GM19467 (cell line): ENCODE measurements around the gene TACC2.

Experiments used
- ATAC-seq: cut with Tn5 transposase; IDR thresholded peaks from one replicate; pipeline ENCODE4 v1.9.1; 2021; ENCODE audit warnings: mild to moderate bottlenecking, moderate library complexity; ENCODE audit not compliant: unreplicated experiment

Gene TACC2

DNA sequence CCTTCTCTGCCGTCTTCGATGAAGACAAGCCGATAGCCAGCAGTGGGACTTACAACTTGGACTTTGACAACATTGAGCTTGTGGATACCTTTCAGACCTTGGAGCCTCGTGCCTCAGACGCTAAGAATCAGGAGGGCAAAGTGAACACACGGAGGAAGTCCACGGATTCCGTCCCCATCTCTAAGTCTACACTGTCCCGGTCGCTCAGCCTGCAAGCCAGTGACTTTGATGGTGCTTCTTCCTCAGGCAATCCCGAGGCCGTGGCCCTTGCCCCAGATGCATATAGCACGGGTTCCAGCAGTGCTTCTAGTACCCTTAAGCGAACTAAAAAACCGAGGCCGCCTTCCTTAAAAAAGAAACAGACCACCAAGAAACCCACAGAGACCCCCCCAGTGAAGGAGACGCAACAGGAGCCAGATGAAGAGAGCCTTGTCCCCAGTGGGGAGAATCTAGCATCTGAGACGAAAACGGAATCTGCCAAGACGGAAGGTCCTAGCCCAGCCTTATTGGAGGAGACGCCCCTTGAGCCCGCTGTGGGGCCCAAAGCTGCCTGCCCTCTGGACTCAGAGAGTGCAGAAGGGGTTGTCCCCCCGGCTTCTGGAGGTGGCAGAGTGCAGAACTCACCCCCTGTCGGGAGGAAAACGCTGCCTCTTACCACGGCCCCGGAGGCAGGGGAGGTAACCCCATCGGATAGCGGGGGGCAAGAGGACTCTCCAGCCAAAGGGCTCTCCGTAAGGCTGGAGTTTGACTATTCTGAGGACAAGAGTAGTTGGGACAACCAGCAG lies 221.7 kb downstream of the TACC2 start:
- ATAC-seq, result no peak

GRCh38 chr10:122213364-122213763 lies 224.4 kb downstream of the TACC2 start:
- ATAC-seq, result no peak

DNA sequence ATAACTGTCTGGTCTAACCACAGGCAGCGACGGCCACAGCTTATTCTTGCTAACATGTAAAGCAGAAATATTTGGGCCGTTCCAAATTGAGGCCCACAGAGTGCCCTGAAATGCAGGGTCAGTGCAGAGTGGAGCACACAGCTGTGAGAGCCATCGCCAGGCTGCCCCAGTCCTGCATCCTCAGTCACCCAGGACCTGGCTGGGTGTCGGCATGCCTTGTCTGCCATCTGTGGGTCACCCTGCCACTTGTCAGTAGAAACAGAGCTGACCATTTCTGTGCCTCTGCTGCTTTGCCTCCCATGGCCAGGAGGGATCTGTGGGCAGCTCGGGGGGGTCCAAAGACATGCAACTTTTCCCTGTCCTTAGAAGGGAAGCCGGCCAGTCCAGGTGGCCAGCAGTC lies 224.8 kb downstream of the TACC2 start:
- no peak for ATAC-seq

DNA sequence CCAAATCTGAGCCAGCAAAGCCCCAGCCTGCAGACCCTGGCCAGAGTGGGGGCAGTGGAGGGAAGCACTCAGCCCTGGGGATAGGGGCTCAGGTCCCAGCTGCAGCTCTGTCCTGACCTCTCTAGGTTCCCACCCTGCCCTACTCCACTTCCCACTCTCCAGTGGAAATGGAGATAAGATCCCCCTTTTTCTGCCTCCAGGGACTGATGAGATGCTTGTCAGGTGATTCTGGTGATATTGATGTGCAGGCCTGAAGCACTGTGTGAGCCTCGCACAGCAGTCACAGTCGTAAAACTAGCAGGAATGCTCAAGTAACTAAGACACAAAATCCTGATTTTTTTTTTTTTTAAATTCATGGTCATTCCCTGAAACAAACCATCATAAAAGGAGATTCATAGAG lies 227.1 kb downstream of the TACC2 start:
- ATAC-seq, result no peak

- no peak for ATAC-seq
Measured at GRCh38 chr10:122219340-122219739, 230.4 kb downstream of the TACC2 start.

GRCh38 chr10:122220736-122221135 lies 231.8 kb downstream of the TACC2 start:
- no peak for ATAC-seq

DNA sequence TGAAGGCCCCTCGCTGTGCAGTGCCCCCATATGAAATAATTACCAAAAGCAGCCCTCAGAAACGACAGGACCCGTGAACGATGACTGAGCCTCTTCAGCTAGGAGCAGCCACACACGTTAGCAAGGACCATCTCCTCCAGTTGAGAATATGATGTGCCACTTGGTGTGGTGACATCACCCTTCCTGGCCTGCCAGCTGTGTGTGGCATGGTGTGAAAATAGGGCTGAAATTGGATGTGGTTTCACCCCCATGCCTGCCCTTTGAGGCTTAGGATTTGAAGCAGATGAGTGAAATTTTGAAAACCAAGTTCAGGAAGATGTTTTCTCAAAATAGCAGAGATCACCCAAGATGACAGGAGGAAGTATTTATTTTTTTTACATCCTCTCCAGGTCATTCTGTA lies 233.0 kb downstream of the TACC2 start:
- ATAC-seq, result no peak

DNA sequence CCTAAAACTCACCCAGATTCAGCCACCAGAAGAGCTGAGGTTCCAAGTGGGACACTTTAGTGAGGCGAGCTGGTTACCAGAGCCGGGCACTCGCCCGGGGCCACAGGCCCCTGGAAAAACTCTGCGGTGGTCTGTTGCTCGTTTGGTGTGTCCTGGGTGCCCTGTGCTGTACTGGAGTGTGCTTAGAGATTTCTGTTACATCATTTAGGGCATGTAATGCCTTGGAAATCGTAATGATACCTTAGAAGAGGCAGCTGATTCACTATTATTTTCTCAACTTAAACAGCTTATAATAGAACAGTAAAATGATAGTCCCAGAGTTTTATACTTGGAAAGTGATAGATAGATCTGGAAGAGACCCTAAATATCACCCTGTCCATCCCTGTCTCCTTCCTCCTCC lies 233.7 kb downstream of the TACC2 start:
- ATAC-seq, result no peak

- no peak for ATAC-seq
Measured at GRCh38 chr10:122224159-122224558, 235.2 kb downstream of the TACC2 start.

GRCh38 chr10:122225330-122225729 lies 236.4 kb downstream of the TACC2 start:
- ATAC-seq, result no peak

DNA sequence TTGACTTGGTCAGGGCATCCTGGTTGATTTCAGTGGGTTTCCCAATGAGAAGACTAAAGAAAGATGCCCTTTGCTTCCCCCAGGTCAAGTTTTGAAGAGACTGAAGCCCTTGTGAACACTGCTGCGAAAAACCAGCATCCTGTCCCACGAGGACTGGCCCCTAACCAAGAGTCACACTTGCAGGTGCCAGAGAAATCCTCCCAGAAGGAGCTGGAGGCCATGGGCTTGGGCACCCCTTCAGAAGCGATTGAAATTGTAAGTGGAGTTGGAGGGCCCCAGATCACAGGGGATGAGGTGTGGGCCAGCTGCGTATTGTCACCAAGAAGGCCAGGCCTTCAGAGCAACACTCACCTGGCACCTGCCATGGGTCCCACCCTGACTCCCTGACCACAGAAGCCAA lies 238.8 kb downstream of the TACC2 start:
- no peak for ATAC-seq

GRCh38 chr10:122229666-122230065 lies 240.7 kb downstream of the TACC2 start:
- no peak for ATAC-seq

GRCh38 chr10:122230222-122230621 lies 241.3 kb downstream of the TACC2 start:
- ATAC-seq, result no peak

- no peak for ATAC-seq
Measured at GRCh38 chr10:122232769-122233168, 243.8 kb downstream of the TACC2 start.

- no peak for ATAC-seq
Measured at GRCh38 chr10:122233857-122234348, 244.9 kb downstream of the TACC2 start.

- no peak for ATAC-seq
Measured at GRCh38 chr10:122234416-122234815, 245.5 kb downstream of the TACC2 start.

DNA sequence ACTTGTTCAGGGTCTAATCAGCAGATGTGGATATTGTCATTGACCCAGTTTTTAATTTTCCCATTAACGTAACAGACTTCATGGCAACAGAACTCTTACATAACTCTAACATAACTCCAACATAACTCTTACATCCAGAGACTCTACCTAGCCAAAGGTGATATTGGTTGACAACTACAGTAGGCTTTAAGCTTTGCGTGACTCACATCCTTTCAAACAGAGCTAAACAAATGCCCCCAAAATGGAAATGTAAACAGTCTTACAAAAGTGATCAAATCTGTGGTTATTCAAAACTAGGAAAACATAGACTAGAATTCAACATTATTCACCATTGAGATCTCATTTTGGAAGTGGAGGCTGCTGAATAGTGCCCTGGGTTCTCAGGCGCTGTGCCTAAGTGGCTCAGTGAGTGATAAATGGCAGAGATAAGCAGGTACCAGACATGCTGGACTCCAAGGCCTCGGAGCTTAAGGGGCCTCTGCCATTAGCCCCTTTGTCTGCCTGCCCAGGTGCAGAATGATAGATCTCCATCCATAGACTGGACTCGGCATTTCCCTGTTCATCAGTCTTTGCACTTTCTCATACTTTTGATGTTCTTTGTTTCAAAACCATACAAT lies 247.8 kb downstream of the TACC2 start:
- no peak for ATAC-seq

- ATAC-seq, result no peak
Measured at GRCh38 chr10:122237331-122237990, 248.5 kb downstream of the TACC2 start.

GRCh38 chr10:122239578-122240257 lies 250.8 kb downstream of the TACC2 start:
- ATAC-seq, result no peak

- no peak for ATAC-seq
Measured at GRCh38 chr10:122240401-122240800, 251.4 kb downstream of the TACC2 start.

GRCh38 chr10:122241836-122242235 lies 252.9 kb downstream of the TACC2 start:
- ATAC-seq, result no peak
